G401 (cell line): ENCODE measurements around the gene RGS11. TPM values are rescaled to one million over a fixed set of nuclear protein-coding genes. Genes with fewer than 3 reads are reported as not detected.
"Not testable (repeated sequence)": the region's sequence is repeated elsewhere in the genome, so short reads cannot be mapped to it uniquely, and the experiment has no call there.

ENCODE experiments used
- DNase-seq: peaks from one replicate; pipeline ENCODE4 v3.0.0-alpha.2; 2015; ENCODE audit warnings: low spot score
- in situ Hi-C: cut with HindIII; loops from 2 replicates; pipeline ENCODE4 v1.10.0; 2016; ENCODE audit warnings: low sequenced_read_pairs, mixed read lengths
- total RNA-seq: library from RNA; depleted of rRNA; stranded (reverse); fragments of >200 nt; shearing (Covaris generic); gene quantifications from 2 replicates; pipeline ENCODE4 v1.2.3, GENCODE V29; 2014

Gene RGS11
- total RNA-seq, 1 experiment from 2014 or later, result 0.37 TPM

DNA sequence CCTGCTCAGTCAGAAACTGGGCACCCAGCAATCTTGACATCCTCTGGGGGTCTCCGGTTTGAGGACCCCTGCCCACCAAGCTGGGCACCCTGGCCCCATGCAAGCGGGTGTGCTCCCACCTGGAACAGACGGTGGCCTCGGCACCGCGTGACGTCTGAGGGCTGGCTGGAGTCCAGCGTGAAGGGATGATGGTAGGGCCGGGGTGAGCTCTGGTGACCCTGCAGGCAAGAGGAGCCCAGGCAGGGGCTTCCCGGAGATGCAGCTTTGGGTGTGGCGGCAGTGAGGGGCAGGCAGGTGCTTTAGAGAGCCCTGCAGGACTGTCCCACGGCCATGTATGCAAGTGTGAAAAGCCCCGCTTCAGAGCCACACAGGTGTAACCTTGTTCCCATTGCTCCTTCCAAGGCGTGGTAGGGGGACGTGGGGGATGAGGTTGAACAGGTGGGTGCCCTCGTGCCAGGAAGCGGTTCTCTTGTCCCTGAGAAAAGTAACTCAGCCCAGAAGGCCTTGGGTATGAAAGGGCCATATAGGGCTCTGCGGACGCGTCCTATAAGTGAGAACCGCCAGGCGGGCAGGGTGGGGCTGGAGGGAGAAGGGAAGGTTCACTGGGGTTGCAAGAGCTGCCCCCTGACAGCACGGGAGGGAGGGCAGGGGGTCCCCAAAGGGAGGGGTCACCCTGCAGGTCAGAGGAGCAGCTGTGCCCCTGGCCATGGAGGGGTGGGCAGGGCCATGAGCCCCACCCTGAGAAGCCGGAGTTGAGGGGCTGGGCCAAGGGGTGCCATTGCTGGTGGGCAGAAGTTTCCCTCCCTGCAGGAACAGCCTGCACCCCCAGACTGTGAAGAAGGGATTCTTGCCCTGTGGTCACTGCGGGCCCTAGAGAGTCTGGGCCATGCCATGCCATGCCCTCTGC, 9.2 kb downstream of the RGS11 start:
- in situ Hi-C loops, result no loop called here
- DNase-seq, result no peak

DNA sequence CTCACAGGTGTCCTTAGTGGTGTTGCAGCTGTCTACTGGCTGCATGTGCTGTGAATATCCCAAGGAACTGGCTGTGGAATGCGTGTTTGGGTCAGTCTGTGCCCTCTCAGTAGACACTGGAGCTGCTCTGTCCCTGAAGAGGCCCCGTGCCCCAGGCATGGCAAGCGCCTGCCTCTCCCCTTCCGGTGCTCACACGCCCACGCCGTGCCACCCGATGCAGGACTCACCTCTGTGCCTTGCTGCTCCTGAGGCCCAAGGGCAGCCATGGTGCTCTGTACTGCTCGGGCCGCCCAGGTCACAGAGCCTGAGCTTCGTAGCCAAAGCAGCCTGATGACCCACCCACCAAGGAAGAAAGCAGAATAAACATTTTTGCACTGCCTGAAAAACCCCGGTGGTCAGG, 10.0 kb downstream of the RGS11 start:
- no peak for DNase-seq
- in situ Hi-C loops, result no loop called here

DNA sequence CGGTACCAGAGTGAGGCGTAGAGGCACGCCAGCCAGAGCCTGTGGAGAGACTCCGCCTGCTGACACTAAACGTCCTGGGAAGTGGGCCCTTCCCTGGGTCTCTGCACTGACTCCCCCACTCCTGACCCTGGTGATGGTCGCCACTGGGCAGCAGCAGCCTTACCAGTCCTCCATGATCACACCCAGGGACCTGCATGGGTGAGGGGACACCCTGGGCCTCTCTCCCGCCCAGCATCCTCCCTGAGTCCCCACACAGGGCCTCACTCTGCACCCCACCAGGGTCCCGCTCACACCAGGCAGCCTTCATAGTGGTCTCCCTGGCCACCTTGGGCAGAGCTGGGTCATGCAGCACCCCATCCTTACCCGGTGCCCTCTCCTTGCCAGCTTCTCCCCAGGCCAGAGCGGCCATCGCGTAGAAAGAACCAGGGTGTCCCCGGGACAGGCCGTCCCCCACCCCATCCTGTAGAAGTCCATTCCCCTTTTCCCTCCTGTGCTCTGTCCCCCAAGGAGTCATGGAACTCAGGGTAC, 10.7 kb downstream of the RGS11 start:
- in situ Hi-C loops, result no loop called here
- DNase-seq, result no peak

DNA sequence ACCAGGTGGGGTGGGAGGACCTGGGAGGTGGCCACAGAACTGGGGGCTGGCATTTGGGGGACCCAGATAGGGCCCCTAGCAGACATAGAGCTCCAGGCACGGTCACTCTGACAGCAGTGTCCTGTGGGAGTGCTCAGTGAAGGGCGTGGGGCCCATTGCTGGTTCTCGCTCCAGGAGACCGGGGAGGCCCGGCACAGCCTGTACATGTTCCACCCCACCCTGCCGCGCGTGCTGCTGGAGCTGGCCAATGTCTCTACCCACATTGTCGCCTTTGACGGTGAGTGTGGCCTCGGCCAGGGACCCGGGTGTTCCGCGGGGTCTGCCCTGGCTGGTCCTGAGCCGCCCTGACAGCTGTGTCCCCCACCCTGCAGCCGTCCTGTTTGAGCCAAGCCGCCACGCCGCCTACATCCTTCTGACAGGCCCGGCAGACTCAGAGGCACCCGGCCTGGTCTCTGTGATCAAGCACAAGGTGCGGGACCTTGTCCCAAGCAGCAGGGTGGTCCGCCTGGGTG, 11.2 kb downstream of the RGS11 start:
- in situ Hi-C loops, result no loop called here
- no peak for DNase-seq

DNA sequence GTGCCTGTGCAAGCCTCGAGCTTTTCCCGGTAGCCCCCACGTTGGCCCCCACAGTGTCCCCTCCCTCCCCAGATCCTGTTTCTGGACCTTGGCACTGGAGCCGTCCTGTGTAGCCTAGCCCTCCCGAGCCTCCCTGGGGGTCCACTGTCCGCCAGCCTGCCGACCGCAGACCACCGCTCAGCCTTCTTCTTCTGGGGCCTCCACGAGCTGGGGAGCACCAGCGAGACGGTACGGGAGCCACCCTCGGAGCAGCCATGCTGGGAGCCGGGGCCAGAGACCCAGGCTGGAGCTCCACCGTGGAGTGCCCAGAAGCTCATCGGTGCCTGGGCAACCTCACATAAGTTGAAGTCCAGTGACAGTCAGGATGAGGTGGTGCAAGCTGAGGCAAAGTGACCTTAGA, 11.8 kb downstream of the RGS11 start:
- in situ Hi-C loops, result no loop called here
- no peak for DNase-seq

DNA sequence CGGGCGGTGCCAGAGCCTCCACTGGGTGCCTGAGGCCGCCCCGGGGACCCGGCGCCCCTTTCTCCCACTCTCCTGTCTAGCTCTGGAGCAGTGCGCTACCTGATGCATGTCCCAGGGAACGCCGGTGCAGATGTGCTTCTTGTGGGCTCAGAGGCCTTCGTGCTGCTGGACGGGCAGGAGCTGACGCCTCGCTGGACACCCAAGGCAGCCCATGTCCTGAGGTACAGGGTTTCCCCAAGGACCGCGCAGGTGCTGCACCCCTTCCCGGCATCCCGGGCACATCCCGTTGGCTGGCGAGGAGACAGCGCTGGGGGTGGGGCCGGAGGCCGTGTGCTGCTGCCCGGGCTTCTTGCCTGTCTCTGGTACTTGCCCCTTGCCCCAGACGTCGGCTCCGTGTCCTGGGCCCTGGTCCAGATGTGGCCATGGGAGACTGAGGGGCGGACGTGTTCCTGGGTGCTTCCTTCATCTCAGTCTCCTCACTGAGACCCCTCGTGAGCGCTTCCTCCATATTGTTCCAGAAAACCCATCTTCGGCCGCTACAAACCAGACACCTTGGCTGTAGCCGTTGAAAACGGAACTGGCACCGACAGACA, 12.5 kb downstream of the RGS11 start:
- in situ Hi-C loops, result no loop called here
- no peak for DNase-seq

DNA sequence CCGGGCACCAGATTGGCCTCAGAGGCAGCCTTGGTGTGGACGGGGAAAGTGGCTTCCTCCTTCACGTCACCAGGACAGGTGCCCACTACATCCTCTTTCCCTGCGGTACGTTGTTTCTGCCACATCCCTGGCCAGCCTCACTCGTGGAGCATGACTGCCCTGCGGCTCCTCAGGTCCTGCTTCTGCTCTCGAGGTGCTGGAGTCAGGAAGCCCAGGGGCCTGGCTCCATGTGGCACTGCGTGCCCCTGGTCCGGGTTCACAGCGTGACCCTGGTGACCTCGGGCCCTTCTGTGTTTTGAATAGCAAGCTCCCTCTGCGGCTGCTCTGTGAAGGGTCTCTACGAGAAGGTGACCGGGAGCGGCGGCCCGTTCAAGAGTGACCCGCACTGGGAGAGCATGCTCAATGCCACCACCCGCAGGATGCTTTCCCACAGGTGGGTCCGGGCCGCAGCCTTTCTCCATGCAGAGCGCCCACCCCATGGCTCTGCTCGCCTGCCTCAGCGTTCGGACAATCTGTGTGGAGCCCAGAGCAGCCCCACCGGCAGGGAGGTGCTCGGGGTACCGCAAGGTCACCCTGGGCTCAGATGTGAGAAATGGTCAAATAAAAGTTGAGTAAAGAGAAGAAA, 13.5 kb downstream of the RGS11 start:
- in situ Hi-C loops, result no loop called here
- DNase-seq, result no peak

DNA sequence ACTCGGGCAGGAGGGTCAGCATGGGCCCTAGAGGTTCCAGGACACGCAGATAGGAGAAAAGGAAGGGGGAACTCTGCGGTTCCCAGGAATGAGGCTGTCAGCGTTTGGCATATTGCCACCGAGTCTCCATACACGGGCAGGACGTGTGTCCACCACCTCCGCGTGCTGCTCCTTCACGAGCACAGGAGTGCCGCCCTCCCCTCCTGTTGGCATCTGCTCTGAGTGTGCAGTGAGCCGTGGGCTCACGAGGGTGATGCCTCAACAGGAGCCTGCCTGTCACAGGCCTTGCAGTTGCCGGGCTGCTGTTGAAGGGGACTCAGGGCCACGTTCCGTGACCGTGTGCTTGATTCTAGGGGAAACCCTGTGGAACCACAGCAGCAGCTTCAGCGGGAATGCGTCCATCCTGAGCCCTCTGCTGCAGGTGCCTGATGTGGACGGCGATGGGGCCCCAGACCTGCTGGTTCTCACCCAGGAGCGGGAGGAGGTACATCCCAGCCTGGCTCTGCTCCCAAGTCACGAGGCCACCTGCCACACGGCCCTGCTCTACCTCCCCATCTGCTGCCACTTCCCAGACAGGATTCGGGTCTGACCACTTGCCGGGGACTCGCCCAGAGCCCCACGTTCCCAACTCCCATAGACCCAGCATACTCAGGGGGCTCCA, 14.6 kb downstream of the RGS11 start:
- in situ Hi-C loops, result no loop called here
- DNase-seq, result peak; percentile 85

DNA sequence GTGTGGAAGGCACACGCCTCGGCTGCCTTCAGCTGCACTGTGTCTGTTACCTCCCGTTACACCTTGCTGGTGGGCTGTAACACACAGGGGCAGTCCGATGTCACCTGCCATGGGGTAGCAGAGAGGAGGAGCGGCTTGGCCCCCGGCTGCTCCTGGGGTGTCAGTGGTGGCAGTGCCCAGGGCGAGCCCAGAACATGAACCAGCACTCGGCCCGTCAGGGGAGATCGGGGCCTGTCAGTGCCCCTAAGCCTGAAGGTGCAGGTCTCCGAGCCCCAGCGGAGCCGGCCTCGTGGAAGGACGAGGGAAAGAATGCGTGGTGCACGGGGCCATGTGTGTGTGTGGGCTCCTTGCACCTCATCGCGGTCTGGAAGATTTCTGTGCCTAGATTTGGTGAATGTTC, 15.4 kb downstream of the RGS11 start:
- in situ Hi-C loops, result no loop called here
- no peak for DNase-seq

DNA sequence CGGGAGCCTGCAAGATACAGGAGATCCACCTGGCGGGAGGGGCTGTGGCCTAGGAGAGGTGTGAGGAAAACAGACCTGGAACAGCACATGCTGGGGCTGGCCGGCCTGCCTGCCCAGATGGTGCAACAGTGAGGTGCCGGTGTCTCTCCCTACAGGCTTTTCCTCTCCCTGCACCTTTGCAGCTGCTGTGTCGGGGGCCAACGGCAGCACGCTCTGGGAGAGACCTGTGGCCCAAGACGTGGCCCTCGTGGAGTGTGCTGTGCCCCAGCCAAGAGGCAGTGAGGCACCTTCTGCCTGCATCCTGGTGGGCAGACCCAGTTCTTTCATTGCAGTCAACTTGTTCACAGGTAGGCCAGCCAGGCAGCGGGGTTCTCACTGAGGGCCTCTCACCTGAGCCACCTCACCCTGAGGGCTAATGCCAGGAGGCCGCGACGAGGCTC, 15.9 kb downstream of the RGS11 start:
- in situ Hi-C loops, result no loop called here

DNA sequence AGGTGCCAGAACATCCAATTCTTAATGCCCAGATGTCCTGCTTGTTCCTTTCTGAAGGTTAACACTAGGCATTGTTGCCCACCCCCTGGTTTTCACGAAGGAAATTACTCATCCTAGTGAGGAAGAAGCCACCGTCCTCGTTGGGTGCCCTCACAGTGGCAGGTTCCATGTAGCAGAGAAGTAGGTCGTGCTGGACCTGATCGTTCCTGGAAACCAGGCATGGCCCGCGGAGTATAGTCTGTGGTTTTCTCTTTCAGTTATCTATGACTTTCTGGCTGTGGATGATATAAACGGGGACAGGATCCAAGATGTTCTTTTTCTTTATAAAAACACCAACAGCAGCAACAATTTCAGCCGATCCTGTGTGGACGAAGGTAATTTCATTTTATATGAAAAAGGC, 16.5 kb downstream of the RGS11 start:
- DNase-seq, result no peak
- in situ Hi-C loops, result no loop called here

More for the DNA sequence above, 15.9 kb downstream of the RGS11 start:
- peak; percentile 90 for DNase-seq

DNA sequence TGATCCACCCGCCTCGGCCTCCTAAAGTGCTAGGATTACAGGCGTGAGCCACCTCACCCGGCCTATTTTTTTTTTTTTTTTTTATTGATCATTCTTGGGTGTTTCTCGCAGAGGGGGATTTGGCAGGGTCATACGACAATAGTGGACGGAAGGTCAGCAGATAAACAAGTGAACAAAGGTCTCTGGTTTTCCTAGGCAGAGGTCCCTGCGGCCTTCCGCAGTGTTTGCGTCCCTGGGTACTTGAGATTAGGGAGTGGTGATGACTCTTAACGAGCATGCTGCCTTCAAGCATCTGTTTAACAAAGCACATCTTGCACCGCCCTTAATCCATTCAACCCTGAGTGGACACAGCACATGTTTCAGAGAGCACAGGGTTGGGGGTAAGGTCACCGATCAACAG, 17.7 kb downstream of the RGS11 start:
- in situ Hi-C loops, DNase-seq: not testable (repeated sequence)

DNA sequence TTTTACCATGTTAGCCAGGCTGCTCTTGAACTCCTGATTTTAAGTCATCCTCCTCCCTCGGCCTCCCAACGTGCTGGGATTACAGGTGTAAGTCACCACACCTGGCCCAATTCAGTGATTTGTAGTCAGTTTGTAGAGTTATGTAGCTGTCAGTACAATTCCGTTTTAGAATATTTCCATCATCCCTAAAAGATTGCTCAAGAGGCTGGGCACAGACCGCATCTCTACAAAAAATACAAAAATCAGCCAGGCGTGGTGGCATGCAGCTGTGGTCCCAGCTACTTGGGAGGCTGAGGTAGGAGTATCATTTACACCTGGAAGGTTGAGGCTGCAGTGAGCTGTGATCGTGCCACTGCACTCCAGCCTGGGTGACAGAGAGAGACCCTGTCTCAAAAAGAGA, 20.6 kb downstream of the RGS11 start:
- no peak for DNase-seq
- in situ Hi-C loops, result no loop called here

DNA sequence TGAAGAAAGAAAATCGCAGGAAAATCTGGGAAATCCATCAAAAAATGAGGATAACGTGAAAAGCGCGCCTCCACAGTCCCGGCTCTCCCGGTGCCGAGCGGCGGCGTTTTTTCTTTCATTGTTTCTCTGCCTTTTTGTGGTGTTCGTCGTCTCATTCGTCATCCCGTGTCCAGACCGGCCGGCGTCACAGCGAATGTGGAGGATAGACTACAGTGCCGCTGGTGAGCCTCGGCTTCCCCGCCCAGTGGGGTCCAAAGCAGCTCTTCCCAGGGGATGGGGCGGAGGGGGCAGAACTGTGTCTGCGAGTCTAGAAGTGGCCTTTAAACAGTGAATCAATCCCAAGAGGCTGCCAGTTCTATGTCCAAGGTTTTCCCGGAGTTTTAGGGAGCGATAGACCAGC, 21.3 kb downstream of the RGS11 start:
- in situ Hi-C loops, result no loop called here
- DNase-seq, result no peak

DNA sequence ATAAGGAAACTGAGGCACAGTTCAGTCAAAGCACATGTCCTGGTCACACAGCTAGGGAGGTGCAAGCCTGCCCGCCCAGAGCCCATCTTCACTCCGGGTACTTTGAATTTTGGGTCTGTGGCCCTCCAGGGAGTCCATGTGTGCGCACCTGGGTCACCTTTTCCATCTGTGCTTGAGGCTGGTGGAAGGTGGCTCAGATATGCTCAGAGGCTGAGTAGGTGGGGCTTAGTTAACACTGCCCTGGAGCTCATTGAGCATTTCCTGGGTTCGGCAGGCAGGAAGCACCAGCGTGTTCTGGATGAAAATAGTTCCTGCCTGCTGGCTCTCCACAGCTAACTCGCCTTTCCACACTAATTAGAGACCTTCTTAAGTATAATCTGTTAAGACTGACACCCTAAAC, 21.9 kb downstream of the RGS11 start:
- DNase-seq, result no peak
- in situ Hi-C loops, result no loop called here

DNA sequence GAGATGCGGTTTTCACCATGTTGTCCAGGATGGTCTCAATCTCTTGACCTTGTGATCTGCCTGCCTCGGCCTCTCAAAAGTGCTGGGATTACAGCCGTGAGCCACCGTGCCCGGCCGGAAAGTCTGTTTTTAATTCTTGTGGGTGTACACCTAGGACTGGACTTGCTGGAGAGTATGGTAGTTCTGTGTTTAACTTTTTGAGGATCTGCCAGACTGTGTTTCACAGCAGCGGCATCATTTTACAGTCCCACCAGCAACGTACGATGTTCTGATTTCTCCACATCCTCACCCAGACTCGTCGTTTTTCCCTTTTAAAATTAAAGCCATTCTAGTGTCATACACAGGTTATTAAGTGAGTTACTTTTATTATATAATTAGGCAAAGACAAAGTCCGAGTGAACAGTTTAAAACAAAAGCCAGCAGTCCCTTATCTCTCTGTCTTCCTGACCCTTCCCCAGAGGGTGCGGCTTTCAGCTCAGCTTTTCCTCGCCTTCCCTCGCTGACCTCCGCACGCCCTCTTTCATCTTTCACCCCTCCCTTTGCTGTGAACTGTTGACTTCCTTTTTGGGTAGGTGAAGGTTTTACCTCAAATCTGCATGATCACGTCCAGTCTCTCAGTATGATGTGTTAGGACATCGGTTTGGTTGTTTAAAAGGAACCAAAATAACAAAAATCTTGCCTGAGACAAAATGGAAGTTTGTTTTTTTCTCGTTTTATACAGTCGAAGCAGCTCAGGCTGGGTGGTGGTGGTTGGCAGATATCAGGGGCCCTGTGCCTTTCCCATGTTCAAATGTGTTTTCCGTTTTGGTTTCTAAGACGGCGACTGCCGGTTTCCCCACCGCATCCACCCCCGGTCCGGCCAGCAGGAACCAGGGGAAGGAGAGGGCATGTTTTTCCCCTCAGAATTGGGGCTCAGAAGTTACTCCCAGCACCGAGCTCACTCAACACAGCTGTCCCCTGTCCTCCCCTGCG, 23.1 kb downstream of the RGS11 start:
- in situ Hi-C loops, result no loop called here
- DNase-seq, result no peak

DNA sequence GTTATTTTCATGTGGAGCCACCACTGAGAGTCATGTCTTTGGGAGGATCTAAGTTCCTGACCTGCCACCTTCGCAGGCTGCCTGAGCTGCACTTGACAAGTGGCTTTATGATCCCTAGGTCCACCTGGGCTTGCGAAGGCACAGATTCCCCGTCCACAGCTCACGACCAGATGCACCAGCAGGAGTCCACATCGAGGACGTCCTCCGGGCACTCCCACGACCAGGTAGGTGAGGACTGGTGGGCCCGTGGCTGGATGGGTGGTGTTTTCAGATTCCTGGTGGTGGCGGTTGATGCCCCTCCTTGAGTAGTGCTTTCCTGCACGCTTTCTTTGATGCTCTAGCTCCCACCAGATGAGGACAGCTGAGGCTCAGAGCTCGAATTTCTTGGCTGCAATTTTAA, 26.3 kb downstream of the RGS11 start:
- in situ Hi-C loops, result loop anchor here (5.0 kb wide), 1 partner anchor 52 kb away; no protein-coding TSS in a partner anchor
- no peak for DNase-seq

DNA sequence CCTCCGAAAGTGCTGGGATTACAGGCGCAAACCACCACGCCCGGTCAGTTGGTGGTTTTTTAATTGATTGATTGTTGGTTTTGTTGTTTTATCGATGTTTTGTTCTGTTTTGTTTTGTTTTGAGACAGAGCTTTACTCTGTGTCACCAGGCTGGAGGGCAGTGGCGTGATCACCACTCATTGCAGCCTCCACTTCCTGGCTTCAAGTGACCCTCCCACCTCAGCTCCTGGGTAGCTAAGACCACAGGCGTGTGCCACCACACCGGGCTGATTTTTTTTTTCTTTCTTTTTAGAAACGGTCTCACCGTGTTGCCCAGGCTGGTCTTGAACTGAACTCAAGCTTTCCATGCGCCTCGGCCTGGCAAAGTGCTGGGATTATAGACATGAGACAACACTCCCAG, 28.7 kb downstream of the RGS11 start:
- in situ Hi-C loops, result loop anchor here (5.0 kb wide), 1 partner anchor 50 kb away; no protein-coding TSS in a partner anchor
- DNase-seq, result no peak
